SK-N-SH (cell line): ENCODE data around the gene SGCA. TPM values are rescaled to one million over a fixed set of nuclear protein-coding genes. Genes with fewer than 3 reads are reported as not detected.

Source experiments
- CTCF ChIA-PET: fragments of 300-600, 350-600 bp; formaldehyde crosslinking; extraction: SDS; loops from one replicate; lab custom pipeline; 2021; lab: Yijun Ruan, JAX
- POLR2A ChIA-PET: fragments of 350-600 bp; sonication (Branson Sonifier 250); formaldehyde crosslinking; extraction: SDS; loops from one replicate; lab custom pipeline; 2020; ENCODE audit warnings: antibody characterized with exemption, inconsistent platforms; lab: Yijun Ruan, JAX
- DNase-seq: peaks from one replicate; pipeline ENCODE4 v3.0.0; 2012
- H2AFZ ChIP-seq: fragments of 200-600 bp; sonication (generic); 2 replicates; pipeline ENCODE4 v1.8.1; 2016; ENCODE audit warnings: antibody characterized with exemption, mild to moderate bottlenecking, low read depth
- H3F3A ChIP-seq: fragments of 200-600 bp; sonication (generic); replicated peaks from 2 replicates; pipeline ENCODE3; 2016; ENCODE audit warnings: antibody characterized with exemption, mild to moderate bottlenecking; ENCODE audit not compliant: insufficient read depth
- H3K27ac ChIP-seq, 2 experiments: fragments of 200-500 bp in 1 of 2; fragments of 200-600 bp in 1 of 2; sonication (Bioruptor generic) in 1 of 2; sonication (generic), shearing (Covaris generic) in 1 of 2; 2 replicates each; pipeline versions ENCODE4 v1.5.1 to v1.6.1; 2014 to 2016; ENCODE audit warnings: low read depth in 2 of 2, inconsistent platforms in 1 of 2, low read length in 1 of 2, mild to moderate bottlenecking in 1 of 2, mixed read lengths in 1 of 2
- H3K27me3 ChIP-seq: fragments of 200-600 bp; sonication (generic), shearing (Covaris generic); 2 replicates; pipeline ENCODE4 v1.6.1; 2016; ENCODE audit warnings: mixed run types; ENCODE audit not compliant: insufficient read depth
- H3K36me3 ChIP-seq, 2 experiments: fragments of 200-500 bp in 1 of 2; fragments of 200-600 bp in 1 of 2; sonication (Bioruptor generic) in 1 of 2; sonication (generic) in 1 of 2; replicated peaks in 1 of 2; 2 replicates each; pipeline versions ENCODE3 to v1.5.1; 2014 to 2016; ENCODE audit warnings: low read length in 1 of 2, mild to moderate bottlenecking in 1 of 2; ENCODE audit not compliant: insufficient read depth in 2 of 2, control insufficient read depth in 1 of 2
- H3K4me1 ChIP-seq, 2 experiments: fragments of 200-500 bp in 1 of 2; fragments of 200-600 bp in 1 of 2; sonication (Bioruptor generic) in 1 of 2; sonication (generic), shearing (Covaris generic) in 1 of 2; 2 replicates each; pipeline versions ENCODE4 v1.5.1 to v1.6.1; 2014 to 2016; ENCODE audit warnings: low read depth in 1 of 2, low read length in 1 of 2, mixed run types in 1 of 2; ENCODE audit not compliant: insufficient read depth in 2 of 2, control insufficient read depth in 1 of 2
- H3K4me2 ChIP-seq: fragments of 200-600 bp; sonication (generic), shearing (Covaris generic); 2 replicates; pipeline ENCODE4 v1.6.1; 2017; ENCODE audit warnings: mixed run types
- H3K4me3 ChIP-seq, 2 experiments: fragments of 200-500 bp in 1 of 2; fragments of 200-600 bp in 1 of 2; sonication (Bioruptor generic) in 1 of 2; sonication (generic), shearing (Covaris generic) in 1 of 2; 2 replicates each; pipeline versions ENCODE4 v1.5.1 to v1.8.1; 2014 to 2016; ENCODE audit warnings: low read depth in 2 of 2, inconsistent platforms in 1 of 2, low read length in 1 of 2, mild to moderate bottlenecking in 1 of 2, mixed read lengths in 1 of 2, moderate library complexity in 1 of 2
- H3K79me2 ChIP-seq: fragments of 200-600 bp; sonication (generic); 2 replicates; pipeline ENCODE4 v1.8.1; 2017; ENCODE audit warnings: mild to moderate bottlenecking; ENCODE audit not compliant: insufficient read depth
- H3K9ac ChIP-seq: fragments of 200-600 bp; sonication (generic); 2 replicates; pipeline ENCODE4 v1.6.1; 2017; ENCODE audit warnings: mixed run types
- H3K9me2 ChIP-seq: fragments of 200-600 bp; sonication (generic); 2 replicates; pipeline ENCODE4 v1.6.1; 2017; ENCODE audit warnings: mixed run types
- H3K9me3 ChIP-seq: fragments of 200-600 bp; sonication (generic); 2 replicates; pipeline ENCODE4 v1.6.1; 2017; ENCODE audit warnings: mixed run types, mild to moderate bottlenecking, moderate library complexity
- H4K20me1 ChIP-seq: fragments of 200-600 bp; sonication (generic); 2 replicates; pipeline ENCODE4 v1.6.1; 2017; ENCODE audit warnings: mild to moderate bottlenecking, mixed run types; ENCODE audit not compliant: insufficient read depth
- CHD2 ChIP-seq: fragments of 150-350 bp; IDR thresholded peaks from 2 replicates; pipeline ENCODE4 v1.6.1; 2018; ENCODE audit warnings: low read length; ENCODE audit not compliant: partially characterized antibody
- ELF1 ChIP-seq: IDR thresholded peaks from 2 replicates; pipeline ENCODE4 v1.4.0; 2012
- EP300 ChIP-seq, 2 experiments: IDR thresholded peaks; 2 replicates each; pipeline versions ENCODE4 v1.4.0 to v1.6.1; 2012; ENCODE audit warnings: borderline replicate concordance in 1 of 2, low read depth in 1 of 2, low read length in 1 of 2
- EZH2phosphoT487 ChIP-seq: fragments of 200-600 bp; sonication (generic); IDR thresholded peaks from 2 replicates; pipeline ENCODE4 v1.6.1; 2017; ENCODE audit warnings: low read depth, mixed run types, mild to moderate bottlenecking, antibody characterized with exemption, moderate library complexity, borderline replicate concordance
- FOXJ3 ChIP-seq: sonication (generic); formaldehyde crosslinking; IDR thresholded peaks from 2 replicates; pipeline ENCODE4 v1.5.1; 2020; ENCODE audit warnings: mild to moderate bottlenecking, missing genetic modification reagents
- FOXM1 ChIP-seq: IDR thresholded peaks from 2 replicates; pipeline ENCODE4 v1.4.0; 2012; ENCODE audit warnings: low read depth, mild to moderate bottlenecking
- JUND ChIP-seq: IDR thresholded peaks from 2 replicates; pipeline ENCODE4 v1.4.0; 2012
- MEF2A ChIP-seq: IDR thresholded peaks from 2 replicates; pipeline ENCODE4 v1.4.0; 2012; ENCODE audit warnings: low read depth, borderline replicate concordance
- NRF1 ChIP-seq: IDR thresholded peaks from 2 replicates; pipeline ENCODE4 v1.6.1; 2012; ENCODE audit warnings: low read depth, mild to moderate bottlenecking, low read length
- RAD21 ChIP-seq: IDR thresholded peaks from 2 replicates; pipeline ENCODE4 v1.6.1; 2012; ENCODE audit warnings: mild to moderate bottlenecking, low read length
- TCF12 ChIP-seq: IDR thresholded peaks from 2 replicates; pipeline ENCODE4 v1.4.0; 2012
- WGBS: methylation state at CpG from one replicate; pipeline ENCODE4 v1.1.6; 2017; ENCODE audit warnings: low lambda C conversion rate; 5-methylcytosine and 5-hydroxymethylcytosine counted together
- polyA plus RNA-seq, 3 experiments: library from polyadenylated mRNA; depleted of rRNA; stranded (reverse); fragments of >200 nt; gene quantifications; 2 replicates each; pipeline ENCODE4 v1.2.3, GENCODE V29; 2012
- TF ChIP-seq, protein P1 (sequence below): fragments of 150-350 bp; IDR thresholded peaks from 2 replicates; pipeline ENCODE4 v1.6.1; 2017; ENCODE audit warnings: antibody characterized with exemption, low read length, low read depth, borderline replicate concordance
- TF ChIP-seq, protein P2 (sequence below): IDR thresholded peaks from 2 replicates; pipeline ENCODE4 v1.4.0; 2012; ENCODE audit warnings: low read depth, borderline replicate concordance
- TF ChIP-seq, protein P3 (sequence below): IDR thresholded peaks from 2 replicates; pipeline ENCODE4 v1.6.1; 2012; ENCODE audit warnings: mild to moderate bottlenecking, low read depth, low read length, moderate library complexity
- TF ChIP-seq, protein P4 (sequence below): fragments of 150-350 bp; IDR thresholded peaks from 2 replicates; pipeline ENCODE4 v1.6.1; 2016; ENCODE audit warnings: mild to moderate bottlenecking, low read depth, low read length

Gene SGCA
- polyA plus RNA-seq, 1 of the 3 experiments (the other 2 are of a cell fraction) = not detected

DNA sequence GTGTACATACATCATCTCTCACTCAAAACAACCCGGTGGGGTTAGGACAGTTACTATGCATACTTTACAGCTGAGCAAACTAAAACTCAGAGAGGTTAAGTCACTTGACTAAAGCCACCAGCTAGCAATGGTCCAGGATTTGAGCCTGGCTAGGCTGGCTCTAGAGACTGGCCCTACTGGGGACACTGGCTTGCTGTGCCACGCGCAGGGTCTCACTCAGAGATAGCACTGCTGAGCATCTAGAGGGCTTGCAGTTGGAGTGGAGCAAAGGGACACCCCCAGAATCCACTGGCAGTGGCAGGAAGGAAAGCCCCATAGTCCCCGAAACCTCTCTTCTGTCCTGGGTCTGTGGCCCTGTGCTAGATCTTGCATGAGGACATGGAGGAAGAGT is 47.0 kb upstream of the SGCA start:
- DNase-seq = no peak
- no peaks in the 10 kb centered on the region for H3K9me3 ChIP-seq

DNA sequence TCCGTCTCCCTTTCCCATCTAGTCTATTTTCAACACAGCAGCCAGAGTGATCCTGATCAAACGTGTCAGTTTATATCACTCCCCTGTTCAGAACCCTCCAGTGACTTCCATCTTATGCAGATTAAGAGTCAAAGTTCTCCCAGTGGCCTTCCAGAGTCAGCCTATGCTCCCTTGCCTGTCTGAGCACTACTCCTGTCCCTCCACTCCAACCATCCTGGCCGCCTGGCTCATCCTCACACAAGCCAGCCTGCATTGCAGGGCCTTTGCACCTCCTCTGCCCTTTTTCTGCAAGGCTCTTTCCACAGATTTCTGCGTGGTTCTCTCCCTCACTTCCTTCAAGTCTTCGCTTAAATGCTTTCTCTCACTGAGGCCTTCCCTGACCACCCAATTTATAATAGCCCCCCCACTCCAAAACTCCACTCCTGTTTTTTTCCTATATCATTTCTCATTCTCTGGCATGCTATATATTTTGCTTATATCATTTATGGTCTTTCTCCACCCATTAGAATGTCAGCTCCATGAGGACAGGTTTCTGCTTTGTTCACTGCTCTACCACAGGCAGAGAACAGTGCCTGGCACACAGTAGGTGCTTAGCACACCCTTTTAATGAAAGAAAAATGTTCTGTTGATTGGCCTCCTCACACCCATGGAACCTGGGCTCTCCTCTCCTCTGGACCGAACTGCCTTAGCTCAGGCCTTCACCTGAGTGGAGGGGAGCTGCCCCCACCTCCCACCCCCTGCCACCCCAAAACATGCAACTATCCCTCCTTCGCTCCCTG is 45.1 kb upstream of the SGCA start:
- no peak overlapping the region for H2AFZ ChIP-seq
- H3K4me2 ChIP-seq = no peak overlapping the region
- CTCF ChIA-PET = interaction anchor here (0.7 to 16.3 kb wide), 7 partner anchors 10 to 41 kb away, joined by 3 to 297 read pairs (median 3); partner anchors contain the start of gene PDK2
- no peaks in the 10 kb centered on the region for H3K9me2 ChIP-seq
- WGBS = 80% methylated on average over 7 of the region's 7 CpGs
- DNase-seq = no peak
- no peak overlapping the region for H3K9ac ChIP-seq
- H3K4me1 ChIP-seq = peaks cover 0 to 4% of the 10 kb centered on the region in 2 experiments; a peak in 1 of 4 replicates
- no peaks in the 10 kb centered on the region for H3K79me2 ChIP-seq
- no peaks in the 10 kb centered on the region for H3K9me3 ChIP-seq
- H3F3A ChIP-seq = no peaks in the 10 kb centered on the region
- H3K27me3 ChIP-seq = no peaks in the 10 kb centered on the region
- H3K36me3 ChIP-seq = no peaks in the 10 kb centered on the region
- POLR2A ChIA-PET = no interaction called here
- H3K4me3 ChIP-seq = no peak overlapping the region
- H4K20me1 ChIP-seq = no peaks in the 10 kb centered on the region
- H3K27ac ChIP-seq = no peak overlapping the region
- TF ChIP-seq NRF1 (no peak), EP300 (IDR thresholded peaks at IDR 0.05; ENCODE audit: borderline replicate concordance in 1 of 2, low read depth in 1 of 2, low read length in 1 of 2) (no peak), FOXJ3 (CRISPR knock-in tag) (no peak), FOXM1 (no peak), EZH2phosphoT487 (no peak), TCF12 (no peak), MEF2A (no peak)
- TF ChIP-seq, protein P1, sequence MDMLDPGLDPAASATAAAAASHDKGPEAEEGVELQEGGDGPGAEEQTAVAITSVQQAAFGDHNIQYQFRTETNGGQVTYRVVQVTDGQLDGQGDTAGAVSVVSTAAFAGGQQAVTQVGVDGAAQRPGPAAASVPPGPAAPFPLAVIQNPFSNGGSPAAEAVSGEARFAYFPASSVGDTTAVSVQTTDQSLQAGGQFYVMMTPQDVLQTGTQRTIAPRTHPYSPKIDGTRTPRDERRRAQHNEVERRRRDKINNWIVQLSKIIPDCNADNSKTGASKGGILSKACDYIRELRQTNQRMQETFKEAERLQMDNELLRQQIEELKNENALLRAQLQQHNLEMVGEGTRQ = no peak
- TF ChIP-seq, protein P2, sequence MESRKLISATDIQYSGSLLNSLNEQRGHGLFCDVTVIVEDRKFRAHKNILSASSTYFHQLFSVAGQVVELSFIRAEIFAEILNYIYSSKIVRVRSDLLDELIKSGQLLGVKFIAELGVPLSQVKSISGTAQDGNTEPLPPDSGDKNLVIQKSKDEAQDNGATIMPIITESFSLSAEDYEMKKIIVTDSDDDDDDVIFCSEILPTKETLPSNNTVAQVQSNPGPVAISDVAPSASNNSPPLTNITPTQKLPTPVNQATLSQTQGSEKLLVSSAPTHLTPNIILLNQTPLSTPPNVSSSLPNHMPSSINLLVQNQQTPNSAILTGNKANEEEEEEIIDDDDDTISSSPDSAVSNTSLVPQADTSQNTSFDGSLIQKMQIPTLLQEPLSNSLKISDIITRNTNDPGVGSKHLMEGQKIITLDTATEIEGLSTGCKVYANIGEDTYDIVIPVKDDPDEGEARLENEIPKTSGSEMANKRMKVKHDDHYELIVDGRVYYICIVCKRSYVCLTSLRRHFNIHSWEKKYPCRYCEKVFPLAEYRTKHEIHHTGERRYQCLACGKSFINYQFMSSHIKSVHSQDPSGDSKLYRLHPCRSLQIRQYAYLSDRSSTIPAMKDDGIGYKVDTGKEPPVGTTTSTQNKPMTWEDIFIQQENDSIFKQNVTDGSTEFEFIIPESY = no peak
- TF ChIP-seq, protein P3, sequence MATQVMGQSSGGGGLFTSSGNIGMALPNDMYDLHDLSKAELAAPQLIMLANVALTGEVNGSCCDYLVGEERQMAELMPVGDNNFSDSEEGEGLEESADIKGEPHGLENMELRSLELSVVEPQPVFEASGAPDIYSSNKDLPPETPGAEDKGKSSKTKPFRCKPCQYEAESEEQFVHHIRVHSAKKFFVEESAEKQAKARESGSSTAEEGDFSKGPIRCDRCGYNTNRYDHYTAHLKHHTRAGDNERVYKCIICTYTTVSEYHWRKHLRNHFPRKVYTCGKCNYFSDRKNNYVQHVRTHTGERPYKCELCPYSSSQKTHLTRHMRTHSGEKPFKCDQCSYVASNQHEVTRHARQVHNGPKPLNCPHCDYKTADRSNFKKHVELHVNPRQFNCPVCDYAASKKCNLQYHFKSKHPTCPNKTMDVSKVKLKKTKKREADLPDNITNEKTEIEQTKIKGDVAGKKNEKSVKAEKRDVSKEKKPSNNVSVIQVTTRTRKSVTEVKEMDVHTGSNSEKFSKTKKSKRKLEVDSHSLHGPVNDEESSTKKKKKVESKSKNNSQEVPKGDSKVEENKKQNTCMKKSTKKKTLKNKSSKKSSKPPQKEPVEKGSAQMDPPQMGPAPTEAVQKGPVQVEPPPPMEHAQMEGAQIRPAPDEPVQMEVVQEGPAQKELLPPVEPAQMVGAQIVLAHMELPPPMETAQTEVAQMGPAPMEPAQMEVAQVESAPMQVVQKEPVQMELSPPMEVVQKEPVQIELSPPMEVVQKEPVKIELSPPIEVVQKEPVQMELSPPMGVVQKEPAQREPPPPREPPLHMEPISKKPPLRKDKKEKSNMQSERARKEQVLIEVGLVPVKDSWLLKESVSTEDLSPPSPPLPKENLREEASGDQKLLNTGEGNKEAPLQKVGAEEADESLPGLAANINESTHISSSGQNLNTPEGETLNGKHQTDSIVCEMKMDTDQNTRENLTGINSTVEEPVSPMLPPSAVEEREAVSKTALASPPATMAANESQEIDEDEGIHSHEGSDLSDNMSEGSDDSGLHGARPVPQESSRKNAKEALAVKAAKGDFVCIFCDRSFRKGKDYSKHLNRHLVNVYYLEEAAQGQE = no peak

More for the DNA sequence above, 47.0 kb upstream of the SGCA start:
- no peak overlapping the region for H3K27ac ChIP-seq
- no peaks in the 10 kb centered on the region for H4K20me1 ChIP-seq
- H3K79me2 ChIP-seq = no peaks in the 10 kb centered on the region
- POLR2A ChIA-PET = interaction anchor here (0.6 kb wide), 1 partner anchor 11 kb away, joined by 3 read pairs; no protein-coding TSS in a partner anchor
- no peak overlapping the region for H3K9ac ChIP-seq
- no peaks in the 10 kb centered on the region for H3K36me3 ChIP-seq
- no peak overlapping the region for H2AFZ ChIP-seq
- no peak overlapping the region for H3K4me2 ChIP-seq
- H3K4me3 ChIP-seq = no peak overlapping the region
- CTCF ChIA-PET = interaction anchor here (0.6 to 16.3 kb wide), 10 partner anchors 10 to 82 kb away, joined by 3 to 297 read pairs (median 4); partner anchors contain the start of gene PDK2
- no peaks in the 10 kb centered on the region for H3K9me2 ChIP-seq
- H3K27me3 ChIP-seq = no peaks in the 10 kb centered on the region
- no peak for TF ChIP-seq ELF1
- TF ChIP-seq CHD2 = no peak
- TF ChIP-seq JUND = no peak
- no peak for TF ChIP-seq FOXM1
- TF ChIP-seq, protein P1 = no peak
- no peak for TF ChIP-seq RAD21
- TF ChIP-seq, protein P4, sequence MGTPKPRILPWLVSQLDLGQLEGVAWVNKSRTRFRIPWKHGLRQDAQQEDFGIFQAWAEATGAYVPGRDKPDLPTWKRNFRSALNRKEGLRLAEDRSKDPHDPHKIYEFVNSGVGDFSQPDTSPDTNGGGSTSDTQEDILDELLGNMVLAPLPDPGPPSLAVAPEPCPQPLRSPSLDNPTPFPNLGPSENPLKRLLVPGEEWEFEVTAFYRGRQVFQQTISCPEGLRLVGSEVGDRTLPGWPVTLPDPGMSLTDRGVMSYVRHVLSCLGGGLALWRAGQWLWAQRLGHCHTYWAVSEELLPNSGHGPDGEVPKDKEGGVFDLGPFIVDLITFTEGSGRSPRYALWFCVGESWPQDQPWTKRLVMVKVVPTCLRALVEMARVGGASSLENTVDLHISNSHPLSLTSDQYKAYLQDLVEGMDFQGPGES = no peak
- H3K4me1 ChIP-seq = peaks cover 0 to 2% of the 10 kb centered on the region in 2 experiments; a peak in 1 of 4 replicates
- WGBS = 88% methylated on average over 3 of the region's 4 CpGs
- H3F3A ChIP-seq = no peaks in the 10 kb centered on the region
